DOHH2 (cell line): ENCODE data around the gene VPS51.
A peak's percentile ranks its signal among the peaks of the same experiment; 100 is the strongest.

Experiments
- EZH2phosphoT487 ChIP-seq: fragments of 200-600 bp; sonication (generic); IDR thresholded peaks from 2 replicates; pipeline ENCODE4 v1.6.1; 2017; ENCODE audit warnings: borderline replicate concordance, mild to moderate bottlenecking, antibody characterized with exemption, low read length, moderate library complexity, mixed read lengths
- TF ChIP-seq, protein P1 (sequence below): fragments of 200-600 bp; sonication (generic); IDR thresholded peaks from one replicate; pipeline ENCODE4 v1.5.1; 2014; ENCODE audit warnings: antibody characterized with exemption, mild to moderate bottlenecking, low read depth, low read length; ENCODE audit not compliant: poor library complexity, severe bottlenecking

DNA sequence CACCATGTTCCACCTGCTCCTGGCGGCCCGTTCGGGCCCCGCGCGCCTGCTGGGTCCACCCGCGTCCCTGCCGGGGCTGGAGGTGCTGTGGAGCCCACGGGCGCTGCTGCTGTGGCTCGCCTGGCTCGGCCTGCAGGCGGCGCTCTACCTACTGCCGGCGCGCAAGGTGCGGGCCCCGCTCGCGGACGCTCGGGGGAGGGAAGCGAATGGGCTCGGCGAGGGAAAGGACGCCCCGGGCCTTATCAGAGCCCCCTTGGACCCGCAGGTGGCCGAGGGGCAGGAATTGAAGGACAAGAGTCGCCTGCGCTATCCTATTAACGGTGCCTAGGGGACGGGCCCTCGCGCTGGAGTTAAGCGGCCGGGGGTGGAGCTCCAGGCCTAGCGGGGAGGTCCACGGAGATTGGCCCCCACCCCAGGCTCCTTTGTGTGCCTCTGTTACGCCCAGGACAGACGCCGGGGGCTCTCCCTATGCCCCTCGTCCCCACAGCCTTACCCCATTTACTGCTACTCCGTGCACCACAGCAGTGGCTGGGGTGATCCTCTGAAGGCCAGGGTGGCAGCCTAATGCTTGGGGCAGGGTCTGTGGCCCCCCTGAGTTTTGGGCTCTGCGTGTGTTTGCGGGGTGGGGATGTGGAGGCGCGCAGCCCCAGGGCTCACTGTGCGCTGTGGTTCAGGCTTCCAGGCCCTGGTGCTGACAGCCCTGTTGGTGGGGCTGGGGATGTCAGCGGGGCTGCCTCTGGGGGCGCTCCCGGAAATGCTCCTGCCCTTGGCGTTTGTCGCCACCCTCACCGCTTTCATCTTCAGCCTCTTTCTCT, 16.7 kb downstream of the VPS51 start:
- no peak for TF ChIP-seq EZH2phosphoT487
- TF ChIP-seq, protein P1, sequence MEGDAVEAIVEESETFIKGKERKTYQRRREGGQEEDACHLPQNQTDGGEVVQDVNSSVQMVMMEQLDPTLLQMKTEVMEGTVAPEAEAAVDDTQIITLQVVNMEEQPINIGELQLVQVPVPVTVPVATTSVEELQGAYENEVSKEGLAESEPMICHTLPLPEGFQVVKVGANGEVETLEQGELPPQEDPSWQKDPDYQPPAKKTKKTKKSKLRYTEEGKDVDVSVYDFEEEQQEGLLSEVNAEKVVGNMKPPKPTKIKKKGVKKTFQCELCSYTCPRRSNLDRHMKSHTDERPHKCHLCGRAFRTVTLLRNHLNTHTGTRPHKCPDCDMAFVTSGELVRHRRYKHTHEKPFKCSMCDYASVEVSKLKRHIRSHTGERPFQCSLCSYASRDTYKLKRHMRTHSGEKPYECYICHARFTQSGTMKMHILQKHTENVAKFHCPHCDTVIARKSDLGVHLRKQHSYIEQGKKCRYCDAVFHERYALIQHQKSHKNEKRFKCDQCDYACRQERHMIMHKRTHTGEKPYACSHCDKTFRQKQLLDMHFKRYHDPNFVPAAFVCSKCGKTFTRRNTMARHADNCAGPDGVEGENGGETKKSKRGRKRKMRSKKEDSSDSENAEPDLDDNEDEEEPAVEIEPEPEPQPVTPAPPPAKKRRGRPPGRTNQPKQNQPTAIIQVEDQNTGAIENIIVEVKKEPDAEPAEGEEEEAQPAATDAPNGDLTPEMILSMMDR = peak; percentile 90
